ENCODE results near the gene RAB11FIP3.

The RAB11FIP3 gene

GRCh38 chr16:457732-458400 lies 32.4 kb downstream of the RAB11FIP3 start:
- Histone ChIP-seq H3K4me2 (ENCODE audit: low read length) (no peak overlapping the region), H3K27ac (ENCODE audit: low read length) (no peak overlapping the region), H4K20me1 (ENCODE audit: insufficient read depth, low read length) (peaks cover 5% of the 10 kb centered on the region; the same call in 1 of the 2 replicates)

GRCh38 chr16:459761-460160 lies 34.3 kb downstream of the RAB11FIP3 start:
- Histone ChIP-seq H2AFZ (ENCODE audit: low read depth, low read length) (no peak overlapping the region), H3K27me3 (ENCODE audit: low read depth, low read length) (no peaks in the 10 kb centered on the region), H3K4me1 (ENCODE audit: low read length) (no peaks in the 10 kb centered on the region), H3K4me3 (ENCODE audit: low read length) (no peak overlapping the region), H3K9ac (ENCODE audit: low read length) (no peak overlapping the region), H3K36me3 (replicated peaks; ENCODE audit: low read depth, low read length) (peaks cover 2% of the 10 kb centered on the region), H4K20me1 (ENCODE audit: insufficient read depth, low read length) (peaks cover 5% of the 10 kb centered on the region; the same call in 1 of the 2 replicates), H3K79me2 (ENCODE audit: low read length) (no peaks in the 10 kb centered on the region; the same call in 1 of the 2 replicates), H3K4me2 (ENCODE audit: low read length) (no peak overlapping the region), H3K9me3 (ENCODE audit: insufficient read depth, low read length) (no peaks in the 10 kb centered on the region), H3K27ac (ENCODE audit: low read length) (no peak overlapping the region)
- TF ChIP-seq EZH2phosphoT487 (IDR thresholded peaks at IDR 0.05; ENCODE audit: low read depth) = no peak
- TF ChIP-seq CTCF (IDR thresholded peaks at IDR 0.05; ENCODE audit: low read depth, low read length) = no peak

More at GRCh38 chr16:457732-458400, 32.4 kb downstream of the RAB11FIP3 start:
- H3K79me2 ChIP-seq (ENCODE audit: low read length) = no peaks in the 10 kb centered on the region; the same call in 1 of the 2 replicates
- no peaks in the 10 kb centered on the region for H3K27me3 ChIP-seq (ENCODE audit: low read depth, low read length)
- H2AFZ ChIP-seq (ENCODE audit: low read depth, low read length) = no peak overlapping the region
- H3K4me3 ChIP-seq (ENCODE audit: low read length) = no peak overlapping the region
- H3K36me3 ChIP-seq (replicated peaks; ENCODE audit: low read depth, low read length) = peaks cover 2% of the 10 kb centered on the region
- no peaks in the 10 kb centered on the region for H3K4me1 ChIP-seq (ENCODE audit: low read length)
- TF ChIP-seq EZH2phosphoT487 (IDR thresholded peaks at IDR 0.05; ENCODE audit: low read depth) = no peak
- TF ChIP-seq CTCF (IDR thresholded peaks at IDR 0.05; ENCODE audit: low read depth, low read length) = no peak
- no peak overlapping the region for H3K9ac ChIP-seq (ENCODE audit: low read length)
- no peaks in the 10 kb centered on the region for H3K9me3 ChIP-seq (ENCODE audit: insufficient read depth, low read length)

GRCh38 chr16:460787-461186 lies 35.3 kb downstream of the RAB11FIP3 start:
- Histone ChIP-seq H4K20me1 (ENCODE audit: insufficient read depth, low read length) (peaks cover 10% of the 10 kb centered on the region; the same call in 1 of the 2 replicates), H3K4me2 (ENCODE audit: low read length) (no peak overlapping the region), H3K27me3 (ENCODE audit: low read depth, low read length) (no peaks in the 10 kb centered on the region), H3K79me2 (ENCODE audit: low read length) (no peaks in the 10 kb centered on the region; the same call in 1 of the 2 replicates), H3K9ac (ENCODE audit: low read length) (no peak overlapping the region), H3K36me3 (replicated peaks; ENCODE audit: low read depth, low read length) (peaks cover 2% of the 10 kb centered on the region), H3K4me3 (ENCODE audit: low read length) (no peak overlapping the region), H3K27ac (ENCODE audit: low read length) (no peak overlapping the region), H3K9me3 (ENCODE audit: insufficient read depth, low read length) (no peaks in the 10 kb centered on the region), H3K4me1 (ENCODE audit: low read length) (no peaks in the 10 kb centered on the region), H2AFZ (ENCODE audit: low read depth, low read length) (no peak overlapping the region)
- no peak for TF ChIP-seq EZH2phosphoT487 (IDR thresholded peaks at IDR 0.05; ENCODE audit: low read depth)
- no peak for TF ChIP-seq CTCF (IDR thresholded peaks at IDR 0.05; ENCODE audit: low read depth, low read length)

GRCh38 chr16:463071-463470 lies 37.6 kb downstream of the RAB11FIP3 start:
- TF ChIP-seq EZH2phosphoT487 (IDR thresholded peaks at IDR 0.05; ENCODE audit: low read depth) (no peak), CTCF (IDR thresholded peaks at IDR 0.05; ENCODE audit: low read depth, low read length) (no peak)
- H3K4me2 ChIP-seq (ENCODE audit: low read length) = no peak overlapping the region
- H3K36me3 ChIP-seq (replicated peaks; ENCODE audit: low read depth, low read length) = peaks cover 2% of the 10 kb centered on the region
- no peaks in the 10 kb centered on the region; the same call in 1 of the 2 replicates for H3K79me2 ChIP-seq (ENCODE audit: low read length)
- H3K27me3 ChIP-seq (ENCODE audit: low read depth, low read length) = no peaks in the 10 kb centered on the region
- H3K9me3 ChIP-seq (ENCODE audit: insufficient read depth, low read length) = no peaks in the 10 kb centered on the region
- H4K20me1 ChIP-seq (ENCODE audit: insufficient read depth, low read length) = peaks cover 5% of the 10 kb centered on the region; the same call in 1 of the 2 replicates
- H3K9ac ChIP-seq (ENCODE audit: low read length) = no peak overlapping the region
- H3K4me3 ChIP-seq (ENCODE audit: low read length) = no peak overlapping the region
- H3K27ac ChIP-seq (ENCODE audit: low read length) = no peak overlapping the region
- H2AFZ ChIP-seq (ENCODE audit: low read depth, low read length) = no peak overlapping the region
- no peaks in the 10 kb centered on the region for H3K4me1 ChIP-seq (ENCODE audit: low read length)
